ENCODE data around the gene DUSP15. TPM values are rescaled to one million over a fixed set of nuclear protein-coding genes. Genes with fewer than 3 reads are reported as not detected.

Gene DUSP15
- total RNA-seq, 1 donor from 2014 or later, result 4.5 TPM

DNA sequence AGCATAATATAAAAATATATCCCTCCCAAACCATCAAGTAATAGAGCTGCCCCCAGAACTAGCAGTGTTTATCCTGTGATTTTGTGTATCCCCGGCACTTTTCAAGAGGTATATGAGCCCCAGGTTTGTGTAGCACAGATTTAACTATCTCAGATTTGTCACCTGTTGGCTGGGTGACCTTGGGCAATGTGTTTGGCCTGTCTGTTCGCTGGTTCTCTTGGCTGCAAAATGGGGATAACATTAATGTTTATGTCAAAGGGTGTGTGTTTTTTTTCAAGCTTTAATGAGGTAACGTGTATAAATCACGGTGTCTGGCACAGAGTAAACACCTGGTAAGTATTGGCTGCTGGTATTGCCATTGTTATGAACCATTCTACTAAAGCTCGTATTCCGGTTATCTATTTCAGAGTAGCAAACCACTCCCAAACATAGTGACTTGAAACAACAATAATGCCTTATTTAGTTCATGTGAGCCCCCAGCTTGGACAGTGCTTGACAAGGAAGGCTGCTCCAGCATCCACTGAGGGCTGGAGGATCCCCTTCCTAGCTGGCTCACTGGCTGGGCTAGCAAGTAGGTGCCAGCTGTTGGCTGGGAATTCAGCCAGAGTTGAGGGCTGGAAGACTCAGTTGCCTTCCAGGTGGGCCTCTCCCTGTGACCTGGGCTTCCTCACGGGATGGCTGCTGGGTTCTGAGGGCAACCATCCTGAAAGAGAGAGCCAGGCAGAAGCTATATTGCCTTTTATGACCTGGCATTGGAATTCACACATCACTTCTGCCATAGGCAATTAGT, 45.4 kb upstream of the DUSP15 start:
- no peak for DNase-seq (ENCODE audit: low read depth)
- Histone ChIP-seq H3K4me3 (ENCODE audit: low read depth, low read length) (no peak overlapping the region), H3K27me3 (ENCODE audit: control insufficient read depth, insufficient read depth, low read length) (peaks cover 8% of the 10 kb centered on the region), H3K36me3 (ENCODE audit: control insufficient read depth, insufficient read depth, low read length) (no peaks in the 10 kb centered on the region)
- TF ChIP-seq, protein P1, sequence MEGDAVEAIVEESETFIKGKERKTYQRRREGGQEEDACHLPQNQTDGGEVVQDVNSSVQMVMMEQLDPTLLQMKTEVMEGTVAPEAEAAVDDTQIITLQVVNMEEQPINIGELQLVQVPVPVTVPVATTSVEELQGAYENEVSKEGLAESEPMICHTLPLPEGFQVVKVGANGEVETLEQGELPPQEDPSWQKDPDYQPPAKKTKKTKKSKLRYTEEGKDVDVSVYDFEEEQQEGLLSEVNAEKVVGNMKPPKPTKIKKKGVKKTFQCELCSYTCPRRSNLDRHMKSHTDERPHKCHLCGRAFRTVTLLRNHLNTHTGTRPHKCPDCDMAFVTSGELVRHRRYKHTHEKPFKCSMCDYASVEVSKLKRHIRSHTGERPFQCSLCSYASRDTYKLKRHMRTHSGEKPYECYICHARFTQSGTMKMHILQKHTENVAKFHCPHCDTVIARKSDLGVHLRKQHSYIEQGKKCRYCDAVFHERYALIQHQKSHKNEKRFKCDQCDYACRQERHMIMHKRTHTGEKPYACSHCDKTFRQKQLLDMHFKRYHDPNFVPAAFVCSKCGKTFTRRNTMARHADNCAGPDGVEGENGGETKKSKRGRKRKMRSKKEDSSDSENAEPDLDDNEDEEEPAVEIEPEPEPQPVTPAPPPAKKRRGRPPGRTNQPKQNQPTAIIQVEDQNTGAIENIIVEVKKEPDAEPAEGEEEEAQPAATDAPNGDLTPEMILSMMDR (IDR thresholded peaks at IDR 0.05; ENCODE audit: insufficient read depth, low read length, poor library complexity, severe bottlenecking), result no peak

DNA sequence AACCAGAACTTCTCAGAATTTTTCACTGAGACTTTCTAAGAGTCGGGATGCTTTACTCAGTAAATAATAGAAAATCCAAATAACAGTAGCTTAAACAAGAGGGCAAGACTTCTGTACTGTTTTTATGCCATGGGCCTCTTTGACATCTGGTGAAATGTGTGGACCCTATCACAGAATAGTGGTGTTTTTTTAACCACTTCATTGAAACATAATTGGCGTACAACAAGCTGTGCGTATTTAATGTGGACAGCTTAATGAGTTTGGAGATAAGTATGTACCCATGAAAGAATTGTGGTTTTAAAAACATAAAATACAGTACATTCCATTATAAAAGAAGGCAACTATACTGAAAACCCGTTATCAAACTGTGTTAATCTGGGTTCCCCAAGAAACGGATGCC, 43.8 kb upstream of the DUSP15 start:
- DNase-seq (ENCODE audit: low read depth), result no peak
- no peak overlapping the region for H3K4me3 ChIP-seq (ENCODE audit: low read depth, low read length)
- peaks cover 5% of the 10 kb centered on the region for H3K27me3 ChIP-seq (ENCODE audit: control insufficient read depth, insufficient read depth, low read length)
- TF ChIP-seq, protein P1 (IDR thresholded peaks at IDR 0.05; ENCODE audit: insufficient read depth, low read length, poor library complexity, severe bottlenecking), result no peak
- H3K36me3 ChIP-seq (ENCODE audit: control insufficient read depth, insufficient read depth, low read length), result no peaks in the 10 kb centered on the region

DNA sequence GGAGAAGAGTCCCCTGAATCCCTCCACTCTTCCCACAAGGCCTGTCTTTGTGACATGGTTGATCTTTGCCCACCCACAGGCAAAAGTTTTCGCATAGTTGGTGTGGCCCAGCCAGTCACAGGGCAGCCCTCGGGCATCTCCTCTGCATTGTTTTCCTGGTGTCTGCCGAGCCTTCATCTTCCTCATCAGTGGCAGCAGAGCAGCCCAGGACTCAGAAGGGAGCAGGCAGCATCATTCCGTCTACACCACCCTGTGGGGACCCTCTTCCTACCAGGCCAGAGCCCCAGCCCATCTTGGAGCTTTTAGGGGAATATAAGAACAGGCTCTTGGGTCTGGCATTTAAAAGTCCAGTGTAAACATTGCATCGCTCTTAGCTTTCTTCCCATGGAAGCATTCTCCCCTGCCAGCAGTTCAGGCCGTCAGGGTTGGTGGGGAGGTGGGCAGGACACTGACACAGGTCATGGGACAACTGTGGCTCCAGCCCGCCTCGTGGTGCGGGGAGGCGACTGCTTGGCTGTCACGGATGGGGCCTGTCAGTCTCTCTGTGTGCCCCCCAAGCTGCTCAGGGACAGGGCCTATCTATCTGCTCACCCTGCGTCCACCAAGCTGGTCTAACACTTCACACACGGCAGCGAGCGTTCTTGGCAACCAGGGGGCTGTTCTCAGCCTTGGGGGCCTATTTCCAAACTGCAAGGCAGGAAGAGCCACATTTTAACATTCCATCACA, 43.3 kb upstream of the DUSP15 start:
- no peak overlapping the region for H3K4me3 ChIP-seq (ENCODE audit: low read depth, low read length)
- no peaks in the 10 kb centered on the region for H3K36me3 ChIP-seq (ENCODE audit: control insufficient read depth, insufficient read depth, low read length)
- peaks cover 5% of the 10 kb centered on the region for H3K27me3 ChIP-seq (ENCODE audit: control insufficient read depth, insufficient read depth, low read length)
- no peak for DNase-seq (ENCODE audit: low read depth)
- TF ChIP-seq, protein P1 (IDR thresholded peaks at IDR 0.05; ENCODE audit: insufficient read depth, low read length, poor library complexity, severe bottlenecking), result no peak

DNA sequence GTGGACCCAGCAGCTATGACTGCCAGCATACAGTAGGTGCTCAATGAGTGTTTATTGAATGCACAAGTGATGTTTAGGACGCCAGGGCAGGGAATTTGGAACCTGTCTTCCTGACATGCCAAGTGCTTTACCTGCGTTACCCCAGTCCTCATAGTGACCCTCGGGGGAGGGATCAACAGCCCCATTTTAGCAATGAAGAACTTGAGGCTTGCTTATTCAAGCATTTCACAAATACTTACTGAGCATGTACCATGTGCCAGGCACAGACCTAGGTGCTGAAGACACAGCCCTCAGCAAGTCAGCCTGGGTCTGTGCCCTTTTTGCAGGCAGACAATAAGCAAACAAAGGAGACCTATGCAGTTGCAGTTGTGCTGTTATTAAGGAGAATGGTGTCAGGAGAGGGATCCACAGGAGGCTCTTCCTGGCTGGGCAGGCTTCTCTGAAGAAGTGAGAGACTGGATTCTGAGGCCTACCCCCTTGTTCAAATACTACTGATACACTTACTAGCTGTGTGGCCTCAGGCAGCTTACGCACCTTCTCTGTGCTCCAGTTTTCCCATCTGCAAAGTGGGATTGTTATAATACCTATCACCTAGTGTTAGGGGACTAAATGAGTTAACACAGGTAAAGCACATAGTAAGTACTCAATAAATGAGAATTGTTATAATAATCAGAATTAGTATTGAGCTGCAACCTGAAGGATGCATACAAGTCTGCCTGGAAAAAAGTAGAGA, 39.9 kb upstream of the DUSP15 start:
- H3K4me3 ChIP-seq (ENCODE audit: low read depth, low read length), result no peak overlapping the region
- TF ChIP-seq, protein P1 (IDR thresholded peaks at IDR 0.05; ENCODE audit: insufficient read depth, low read length, poor library complexity, severe bottlenecking), result no peak
- H3K27me3 ChIP-seq (ENCODE audit: control insufficient read depth, insufficient read depth, low read length), result peaks cover 2% of the 10 kb centered on the region
- DNase-seq (ENCODE audit: low read depth), result no peak
- H3K36me3 ChIP-seq (ENCODE audit: control insufficient read depth, insufficient read depth, low read length), result no peaks in the 10 kb centered on the region

DNA sequence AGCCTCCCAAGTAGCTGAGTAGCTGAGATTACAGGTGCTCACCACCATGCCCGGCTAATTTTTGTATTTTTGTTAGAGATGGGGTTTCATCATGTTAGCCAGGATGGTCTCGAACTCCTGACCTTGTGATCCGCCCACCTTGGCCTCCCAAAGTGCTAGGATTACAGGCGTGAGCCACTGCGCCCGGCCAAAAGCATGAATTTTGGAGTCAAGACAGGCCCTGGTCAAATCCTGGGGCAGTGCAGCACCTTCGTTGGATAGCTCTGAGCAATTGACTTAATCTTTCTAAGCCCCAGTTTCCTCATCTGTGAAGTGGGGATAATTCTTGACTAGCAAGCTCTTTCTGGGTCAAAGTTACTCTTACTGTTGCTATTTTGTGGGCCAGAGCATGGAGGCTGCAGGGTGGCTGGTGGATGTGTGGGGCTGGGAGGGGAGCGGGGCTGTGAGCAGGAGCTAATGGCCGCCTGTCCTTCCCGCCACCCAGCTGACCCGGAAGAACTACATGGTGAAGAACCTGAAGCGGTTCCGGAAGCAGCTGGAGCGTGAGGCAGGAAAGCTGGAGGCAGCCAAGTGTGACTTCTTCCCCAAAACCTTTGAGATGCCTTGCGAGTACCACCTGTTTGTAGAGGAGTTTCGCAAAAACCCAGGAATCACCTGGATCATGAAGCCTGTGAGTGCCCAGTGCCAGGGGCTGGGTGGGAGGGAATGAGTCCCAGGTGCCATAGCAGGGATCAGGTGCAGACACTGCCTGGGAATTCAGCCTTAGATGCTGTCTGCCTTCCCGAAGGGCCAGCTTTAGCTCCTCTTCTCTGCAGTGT, 39.1 kb upstream of the DUSP15 start:
- H3K36me3 ChIP-seq (ENCODE audit: control insufficient read depth, insufficient read depth, low read length), result no peaks in the 10 kb centered on the region
- DNase-seq (ENCODE audit: low read depth), result no peak
- TF ChIP-seq, protein P1 (IDR thresholded peaks at IDR 0.05; ENCODE audit: insufficient read depth, low read length, poor library complexity, severe bottlenecking), result no peak
- no peak overlapping the region for H3K4me3 ChIP-seq (ENCODE audit: low read depth, low read length)
- H3K27me3 ChIP-seq (ENCODE audit: control insufficient read depth, insufficient read depth, low read length), result peaks cover 2% of the 10 kb centered on the region

All from kidney epithelial cell (primary cell).